Measurements from ENCODE around the gene PLD3. TPM values are rescaled to one million over a fixed set of nuclear protein-coding genes. Genes with fewer than 3 reads are reported as not detected.

PLD3 gene
- total RNA-seq, 2 donors from 2014 or later = 177 to 240 TPM

DNA sequence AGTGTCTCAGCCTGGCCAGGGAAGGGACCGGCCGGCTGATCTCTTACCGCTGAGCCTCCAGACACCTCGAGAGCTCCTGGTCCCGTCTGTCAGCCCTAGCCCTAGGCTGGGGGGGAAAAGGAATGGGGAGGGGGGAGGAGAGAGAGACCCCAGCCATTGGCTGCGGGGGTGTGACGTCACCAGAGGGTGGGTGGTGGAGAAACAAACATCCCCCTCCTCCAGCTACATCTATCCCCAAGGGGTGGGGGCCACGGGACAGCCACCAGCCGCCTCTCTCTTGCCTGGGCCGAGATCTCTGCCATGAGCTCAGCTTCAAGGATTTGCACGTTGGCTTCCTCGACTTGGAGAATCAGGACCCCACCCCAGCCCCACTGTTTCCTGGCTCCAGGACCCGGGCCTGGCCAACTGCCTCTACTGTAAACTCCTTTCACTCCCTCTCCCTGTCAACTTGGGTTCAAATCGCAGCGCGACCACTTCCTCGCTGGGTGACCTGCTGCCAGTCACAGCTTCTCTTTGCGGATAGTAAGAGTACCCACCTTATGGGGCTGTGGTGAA lies 64.9 kb downstream of the PLD3 start, which contains the start of gene PRX:
TSS of gene PRX (minus strand) at position 88 of the 555 bp plus-strand sequence. CDS start 5,446 bp downstream, outside the sequence.
- no peaks in the 10 kb centered on the region for H3K4me1 ChIP-seq (ENCODE audit: control insufficient read depth, insufficient read depth, low read length)
- no peaks in the 10 kb centered on the region for H3K36me3 ChIP-seq (ENCODE audit: control insufficient read depth, insufficient read depth, low read length)
- Mint-ChIP-seq H3K36me3 (ENCODE audit: low read depth) (no peaks in the 10 kb centered on the region), H3K27me3 (ENCODE audit: insufficient read depth) (no peaks in the 10 kb centered on the region), H3K27ac (peak within 1 kb of the TSS; percentile 46), H3K4me3 (no peak within 1 kb of the TSS), H3K9me3 (no peaks in the 10 kb centered on the region), H3K4me1 (peaks cover 5% of the 10 kb centered on the region)
- no peaks in the 10 kb centered on the region for H3K9me3 ChIP-seq (ENCODE audit: control insufficient read depth, low read length)
- no peak within 1 kb of the TSS for H3K9ac ChIP-seq (ENCODE audit: extremely low read depth, low read length, poor library complexity, severe bottlenecking)
- H3K4me3 ChIP-seq (ENCODE audit: low read length) = no peak within 1 kb of the TSS
- WGBS, 2 experiments (ENCODE audit: insufficient coverage in 1 of 2, insufficient read length in 1 of 2) = 50 to 56% methylated on average over 11 to 16 of the region's 18 CpGs
- peak; percentile 89 for DNase-seq
- no peaks in the 10 kb centered on the region for H3K27me3 ChIP-seq (ENCODE audit: control insufficient read depth, insufficient read depth, low read length, poor library complexity, severe bottlenecking)
- TF ChIP-seq, protein P1, sequence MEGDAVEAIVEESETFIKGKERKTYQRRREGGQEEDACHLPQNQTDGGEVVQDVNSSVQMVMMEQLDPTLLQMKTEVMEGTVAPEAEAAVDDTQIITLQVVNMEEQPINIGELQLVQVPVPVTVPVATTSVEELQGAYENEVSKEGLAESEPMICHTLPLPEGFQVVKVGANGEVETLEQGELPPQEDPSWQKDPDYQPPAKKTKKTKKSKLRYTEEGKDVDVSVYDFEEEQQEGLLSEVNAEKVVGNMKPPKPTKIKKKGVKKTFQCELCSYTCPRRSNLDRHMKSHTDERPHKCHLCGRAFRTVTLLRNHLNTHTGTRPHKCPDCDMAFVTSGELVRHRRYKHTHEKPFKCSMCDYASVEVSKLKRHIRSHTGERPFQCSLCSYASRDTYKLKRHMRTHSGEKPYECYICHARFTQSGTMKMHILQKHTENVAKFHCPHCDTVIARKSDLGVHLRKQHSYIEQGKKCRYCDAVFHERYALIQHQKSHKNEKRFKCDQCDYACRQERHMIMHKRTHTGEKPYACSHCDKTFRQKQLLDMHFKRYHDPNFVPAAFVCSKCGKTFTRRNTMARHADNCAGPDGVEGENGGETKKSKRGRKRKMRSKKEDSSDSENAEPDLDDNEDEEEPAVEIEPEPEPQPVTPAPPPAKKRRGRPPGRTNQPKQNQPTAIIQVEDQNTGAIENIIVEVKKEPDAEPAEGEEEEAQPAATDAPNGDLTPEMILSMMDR (conservative IDR thresholded peaks at IDR 0.05) = no peak
- H3K27ac ChIP-seq (ENCODE audit: low read depth, low read length) = no peak within 1 kb of the TSS

DNA sequence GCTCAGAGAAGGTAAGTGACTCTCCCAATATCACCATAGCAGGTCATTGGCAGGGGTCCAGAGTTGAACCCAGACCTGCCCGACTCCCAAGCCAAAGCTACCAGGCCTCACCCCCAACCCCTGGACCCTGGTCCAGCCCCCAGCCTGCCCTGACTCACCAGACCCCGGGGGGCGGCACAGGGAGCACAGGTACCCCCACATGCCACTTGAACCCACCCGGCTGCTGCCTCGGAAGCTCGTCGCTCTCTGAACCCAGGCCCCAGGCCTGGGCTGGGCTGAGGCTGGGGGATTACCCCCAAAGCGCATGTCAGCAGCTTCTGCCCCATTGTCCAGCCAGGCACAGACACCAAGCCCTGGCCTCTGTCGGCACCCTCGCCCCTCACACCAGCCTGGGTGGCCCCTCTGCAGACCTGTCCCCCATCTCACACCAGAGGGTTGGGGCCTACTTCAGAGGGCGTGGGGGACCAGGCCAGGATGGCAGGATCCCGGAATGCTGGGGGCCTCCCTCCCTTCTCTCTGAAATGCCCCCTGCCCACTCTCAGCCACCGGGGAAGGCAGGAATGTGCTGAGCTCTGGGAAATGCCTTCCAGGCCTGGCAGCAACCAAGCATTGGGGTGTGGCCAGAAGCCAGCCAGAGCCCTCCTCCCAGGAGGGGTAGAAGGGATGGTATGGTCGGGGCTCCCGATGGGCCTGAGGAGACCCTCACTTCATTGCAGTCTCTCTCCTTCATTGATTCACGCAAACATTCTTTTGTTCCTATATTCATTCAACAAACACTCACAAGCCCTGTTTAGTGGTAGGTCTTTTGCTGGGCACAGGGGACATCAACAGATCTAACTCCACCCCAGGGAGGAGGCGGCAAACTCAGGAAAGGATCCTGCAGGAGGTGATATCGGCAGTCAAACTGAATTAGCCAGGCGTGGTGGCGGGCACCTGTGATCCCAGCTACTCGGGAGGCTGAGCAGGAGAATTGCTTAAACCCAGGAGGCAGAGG lies 66.3 kb downstream of the PLD3 start:
- Histone ChIP-seq H3K9me3 (ENCODE audit: control insufficient read depth, low read length) (no peaks in the 10 kb centered on the region), H3K27ac (ENCODE audit: low read depth, low read length) (no peak overlapping the region), H3K36me3 (ENCODE audit: control insufficient read depth, insufficient read depth, low read length) (no peaks in the 10 kb centered on the region), H3K9ac (ENCODE audit: extremely low read depth, low read length, poor library complexity, severe bottlenecking) (no peak overlapping the region), H3K4me1 (ENCODE audit: control insufficient read depth, insufficient read depth, low read length) (no peaks in the 10 kb centered on the region), H3K4me3 (ENCODE audit: low read length) (no peak overlapping the region), H3K27me3 (ENCODE audit: control insufficient read depth, insufficient read depth, low read length, poor library complexity, severe bottlenecking) (no peaks in the 10 kb centered on the region)
- H3K27me3 Mint-ChIP-seq (ENCODE audit: insufficient read depth) = no peaks in the 10 kb centered on the region
- TF ChIP-seq, protein P1 (conservative IDR thresholded peaks at IDR 0.05) = no peak
- WGBS, 2 experiments (ENCODE audit: insufficient coverage in 1 of 2, insufficient read length in 1 of 2) = 92 to 97% methylated on average over 13 to 21 of the region's 21 CpGs
- no peak overlapping the region for H3K4me3 Mint-ChIP-seq
- DNase-seq = peak; percentile 58
- no peaks in the 10 kb centered on the region for H3K9me3 Mint-ChIP-seq
- no peaks in the 10 kb centered on the region for H3K36me3 Mint-ChIP-seq (ENCODE audit: low read depth)
- H3K27ac Mint-ChIP-seq = no peak overlapping the region
- H3K4me1 Mint-ChIP-seq = peaks cover 5% of the 10 kb centered on the region

DNA sequence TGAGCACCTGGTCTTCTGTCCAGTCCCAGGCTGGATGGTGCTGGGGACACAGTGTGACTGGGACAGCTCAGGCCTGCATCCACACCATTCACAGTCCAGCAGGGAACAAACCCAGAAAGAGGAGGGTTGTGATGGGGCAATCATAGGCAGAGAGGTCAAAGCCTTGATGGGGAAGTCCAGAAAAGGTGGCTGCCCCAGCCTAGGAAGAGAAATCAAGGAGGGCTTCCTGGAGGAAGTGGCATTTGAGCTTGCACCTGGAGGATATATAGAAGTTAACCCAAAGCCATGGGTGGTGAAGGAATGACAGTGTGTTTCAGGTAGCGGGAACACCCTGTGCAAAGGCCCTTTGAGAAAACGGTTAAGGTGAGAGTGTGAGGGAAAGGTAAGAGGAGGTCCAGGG lies 67.3 kb downstream of the PLD3 start:
- H3K27ac Mint-ChIP-seq = no peak overlapping the region
- no peaks in the 10 kb centered on the region for H3K4me1 ChIP-seq (ENCODE audit: control insufficient read depth, insufficient read depth, low read length)

More for the DNA sequence above, 67.3 kb downstream of the PLD3 start:
- no peak overlapping the region for H3K4me3 Mint-ChIP-seq
- H3K9me3 ChIP-seq (ENCODE audit: control insufficient read depth, low read length) = no peaks in the 10 kb centered on the region
- no peaks in the 10 kb centered on the region for H3K36me3 Mint-ChIP-seq (ENCODE audit: low read depth)
- H3K27ac ChIP-seq (ENCODE audit: low read depth, low read length) = no peak overlapping the region
- H3K4me3 ChIP-seq (ENCODE audit: low read length) = no peak overlapping the region
- no peaks in the 10 kb centered on the region for H3K27me3 ChIP-seq (ENCODE audit: control insufficient read depth, insufficient read depth, low read length, poor library complexity, severe bottlenecking)
- DNase-seq = no peak
- H3K36me3 ChIP-seq (ENCODE audit: control insufficient read depth, insufficient read depth, low read length) = no peaks in the 10 kb centered on the region
- TF ChIP-seq, protein P1 (conservative IDR thresholded peaks at IDR 0.05) = no peak
- H3K9me3 Mint-ChIP-seq = no peaks in the 10 kb centered on the region
- H3K9ac ChIP-seq (ENCODE audit: extremely low read depth, low read length, poor library complexity, severe bottlenecking) = no peak overlapping the region
- 93 to 100% methylated on average over 2 of the region's 2 CpGs for WGBS, 2 experiments (ENCODE audit: insufficient coverage in 1 of 2, insufficient read length in 1 of 2)
- peaks cover 5% of the 10 kb centered on the region for H3K4me1 Mint-ChIP-seq
- no peaks in the 10 kb centered on the region for H3K27me3 Mint-ChIP-seq (ENCODE audit: insufficient read depth)
